H9 (cell line): ENCODE results near the gene FLCN. TPM values are rescaled to one million over a fixed set of nuclear protein-coding genes. Genes with fewer than 3 reads are reported as not detected.

Experiments
- DNase-seq: peaks from one replicate; pipeline ENCODE4 v3.0.0-alpha.2; 2017
- H2AFZ ChIP-seq: one replicate; pipeline ENCODE4 v1.6.1; 2013; ENCODE audit warnings: mild to moderate bottlenecking, low read length, control low read depth, moderate library complexity
- H2AK5ac ChIP-seq: 2 replicates; pipeline ENCODE4 v1.6.1; 2013; ENCODE audit warnings: low read length, control low read depth, mixed read lengths; ENCODE audit not compliant: insufficient read length
- H2BK120ac ChIP-seq: one replicate; pipeline ENCODE4 v1.6.1; 2013; ENCODE audit warnings: low read depth, mild to moderate bottlenecking, low read length, control low read depth, inconsistent platforms; ENCODE audit not compliant: poor library complexity, severe bottlenecking
- H2BK12ac ChIP-seq: 2 replicates; pipeline ENCODE4 v1.6.1; 2013; ENCODE audit warnings: low read length, control low read depth, mixed read lengths, low read depth; ENCODE audit not compliant: insufficient read length
- H2BK15ac ChIP-seq: 2 replicates; pipeline ENCODE4 v1.6.1; 2013; ENCODE audit warnings: low read depth, low read length, control low read depth
- H2BK20ac ChIP-seq: one replicate; pipeline ENCODE4 v1.6.1; 2013; ENCODE audit warnings: low read depth, mild to moderate bottlenecking, low read length, control low read depth, inconsistent platforms; ENCODE audit not compliant: poor library complexity, severe bottlenecking
- H2BK5ac ChIP-seq: 2 replicates; pipeline ENCODE4 v1.6.1; 2013; ENCODE audit warnings: low read length, control low read depth, mixed read lengths; ENCODE audit not compliant: insufficient read length
- H3K14ac ChIP-seq: 2 replicates; pipeline ENCODE4 v1.6.1; 2013; ENCODE audit warnings: low read length, control low read depth; ENCODE audit not compliant: insufficient read depth
- H3K18ac ChIP-seq: 2 replicates; pipeline ENCODE4 v1.6.1; 2013; ENCODE audit warnings: low read depth, mild to moderate bottlenecking, mixed read lengths, low read length, control low read depth; ENCODE audit not compliant: insufficient read length
- H3K23ac ChIP-seq: 2 replicates; pipeline ENCODE4 v1.6.1; 2013; ENCODE audit warnings: low read length, control low read depth, mixed read lengths, low read depth; ENCODE audit not compliant: insufficient read length
- H3K23me2 ChIP-seq: 2 replicates; pipeline ENCODE4 v1.6.1; 2013; ENCODE audit warnings: low read depth, mild to moderate bottlenecking, mixed read lengths, low read length, control low read depth; ENCODE audit not compliant: insufficient read length, poor library complexity, severe bottlenecking
- H3K27ac ChIP-seq: 2 replicates; pipeline ENCODE4 v1.5.1; 2013; ENCODE audit warnings: low read length, control low read depth, mixed read lengths, low read depth; ENCODE audit not compliant: insufficient read length
- H3K27me3 ChIP-seq: 2 replicates; pipeline ENCODE4 v1.6.1; 2013; ENCODE audit warnings: low read length, control low read depth, inconsistent platforms; ENCODE audit not compliant: insufficient read depth
- H3K4ac ChIP-seq: 2 replicates; pipeline ENCODE4 v1.6.1; 2013; ENCODE audit warnings: low read depth, mild to moderate bottlenecking, control low read depth, inconsistent platforms, low read length, moderate library complexity
- H3K4me1 ChIP-seq: 2 replicates; pipeline ENCODE4 v1.6.1; 2013; ENCODE audit warnings: low read length, control low read depth, inconsistent platforms; ENCODE audit not compliant: insufficient read depth
- H3K4me2 ChIP-seq: 2 replicates; pipeline ENCODE4 v1.6.1; 2013; ENCODE audit warnings: low read length, control low read depth, mixed read lengths; ENCODE audit not compliant: insufficient read length, insufficient read depth
- H3K56ac ChIP-seq: 2 replicates; pipeline ENCODE4 v1.6.1; 2013; ENCODE audit warnings: low read depth, mild to moderate bottlenecking, mixed read lengths, low read length, control low read depth; ENCODE audit not compliant: insufficient read length
- H3K79me1 ChIP-seq: 2 replicates; pipeline ENCODE4 v1.6.1; 2013; ENCODE audit warnings: low read depth, mild to moderate bottlenecking, moderate library complexity, low read length, control low read depth, inconsistent platforms; ENCODE audit not compliant: insufficient read depth, poor library complexity, severe bottlenecking
- H3K79me2 ChIP-seq: 2 replicates; pipeline ENCODE4 v1.6.1; 2013; ENCODE audit warnings: low read length, control low read depth, inconsistent platforms; ENCODE audit not compliant: insufficient read depth
- H3K9ac ChIP-seq: 2 replicates; pipeline ENCODE4 v1.6.1; 2013; ENCODE audit warnings: low read length, control low read depth, mixed read lengths; ENCODE audit not compliant: insufficient read length; ENCODE audit errors: extremely low read depth
- H3K9me3 ChIP-seq: one replicate; pipeline ENCODE4 v1.6.1; 2013; ENCODE audit warnings: low read depth, low read length, inconsistent platforms; ENCODE audit not compliant: control insufficient read depth
- H3T11ph ChIP-seq: one replicate; pipeline ENCODE4 v1.6.1; 2013; ENCODE audit warnings: mild to moderate bottlenecking, low read length, control low read depth, inconsistent platforms
- H4K20me1 ChIP-seq: one replicate; pipeline ENCODE4 v1.6.1; 2013; ENCODE audit not compliant: control insufficient read depth, insufficient read length, insufficient read depth
- H4K5ac ChIP-seq: 2 replicates; pipeline ENCODE4 v1.6.1; 2013; ENCODE audit warnings: low read depth, mild to moderate bottlenecking, mixed read lengths, low read length, control low read depth; ENCODE audit not compliant: insufficient read length
- H4K8ac ChIP-seq: replicated peaks from 2 replicates; pipeline ENCODE4 v1.6.1; 2013; ENCODE audit warnings: low read length, control low read depth, mixed read lengths, low read depth; ENCODE audit not compliant: insufficient read length
- H4K91ac ChIP-seq: 2 replicates; pipeline ENCODE4 v1.6.1; 2013; ENCODE audit warnings: low read depth, mild to moderate bottlenecking, moderate library complexity, mixed read lengths, low read length, control low read depth; ENCODE audit not compliant: insufficient read length
- H3K27ac Mint-ChIP-seq, 3 experiments: 2 replicates in 2 of 3; 3 replicates in 1 of 3; pipeline ENCODE4 v1.8.0; 2020 to 2021; ENCODE audit warnings: mixed read lengths in 3 of 3, mild to moderate bottlenecking in 1 of 3, moderate library complexity in 1 of 3
- H3K27me3 Mint-ChIP-seq: 2 replicates; pipeline ENCODE4 v1.8.0; 2021; ENCODE audit warnings: low read depth, mild to moderate bottlenecking, moderate library complexity, mixed read lengths
- H3K36me3 Mint-ChIP-seq, 3 experiments: 2 replicates in 2 of 3; 3 replicates in 1 of 3; pipeline ENCODE4 v1.8.0; 2020 to 2021; ENCODE audit warnings: low read depth in 3 of 3, mixed read lengths in 3 of 3; ENCODE audit not compliant: insufficient read depth in 1 of 3
- H3K4me1 Mint-ChIP-seq, 2 experiments: 2 replicates each; pipeline ENCODE4 v1.8.0; 2020; ENCODE audit warnings: mixed read lengths in 2 of 2
- H3K4me3 Mint-ChIP-seq, 2 experiments: 2 replicates in 1 of 2; 3 replicates in 1 of 2; pipeline ENCODE4 v1.8.0; 2020 to 2021; ENCODE audit warnings: mild to moderate bottlenecking in 2 of 2, mixed read lengths in 2 of 2, moderate library complexity in 1 of 2
- H3K9me3 Mint-ChIP-seq, 2 experiments: 2 replicates in 1 of 2; 3 replicates in 1 of 2; pipeline ENCODE4 v1.8.0; 2020; ENCODE audit warnings: mild to moderate bottlenecking in 2 of 2, mixed read lengths in 2 of 2, moderate library complexity in 1 of 2
- CTCF ChIP-seq: fragments of 200-600 bp; sonication (generic); conservative IDR thresholded peaks from 3 replicates; pipeline ENCODE4 v1.8.0; 2021; ENCODE audit warnings: antibody characterized with exemption, mild to moderate bottlenecking
- WGBS: extraction: QIAGEN DNeasy Blood & Tissue Kit; methylation state at CpG from one replicate; pipeline ENCODE4 v1.1.7; 2013; ENCODE audit warnings: missing lambda C conversion rate, low lambda C conversion rate, mixed read lengths; ENCODE audit not compliant: insufficient read length; ENCODE audit errors: extremely low coverage; 5-methylcytosine and 5-hydroxymethylcytosine counted together
- total RNA-seq: library from RNA; stranded (reverse); gene quantifications from 2 replicates; pipeline ENCODE4 v1.2.1, GENCODE V29; 2021

The FLCN gene
- total RNA-seq, 1 experiment from 2014 or later: 33.3 TPM

DNA sequence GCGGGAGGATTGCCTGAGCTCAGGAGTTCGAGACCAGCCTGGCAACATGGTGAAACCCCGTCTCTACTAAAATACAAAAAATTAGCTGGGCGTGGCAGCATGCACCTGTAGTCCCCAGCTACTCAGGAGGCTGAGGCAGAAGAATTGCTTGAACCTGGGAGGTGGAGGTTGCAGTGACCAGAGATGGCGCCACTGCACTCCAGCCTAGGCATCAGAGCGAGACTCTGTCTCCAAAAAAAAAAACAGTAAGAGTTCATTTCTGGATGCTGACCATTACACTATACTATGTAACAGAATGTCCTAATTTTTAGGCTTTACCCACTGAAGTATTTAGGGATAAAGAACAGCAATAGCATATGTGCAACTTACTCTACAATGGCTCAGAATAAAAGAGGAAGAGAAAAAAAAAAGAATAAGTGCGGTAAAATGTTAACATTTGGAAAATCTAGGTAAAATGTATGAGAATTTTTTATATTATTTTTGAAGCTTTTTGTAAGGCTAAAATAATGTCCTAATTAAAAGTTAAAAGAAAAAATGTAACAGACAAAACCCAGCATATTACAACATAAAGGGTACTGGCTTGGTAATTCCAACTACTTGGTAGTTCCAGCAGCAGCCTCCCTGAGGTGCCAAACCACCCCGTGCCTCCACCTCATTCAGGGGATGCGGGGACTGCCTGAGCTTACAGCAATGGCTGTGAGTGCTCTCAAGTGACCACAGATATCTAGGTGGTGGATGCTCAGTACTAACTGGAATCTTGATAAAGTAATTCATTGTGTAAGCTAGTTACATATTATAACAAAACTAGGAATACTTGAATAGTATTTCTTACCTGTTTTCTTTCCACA lies 33.2 kb upstream of the FLCN start:
- Histone ChIP-seq H3K23me2 (no peaks in the 10 kb centered on the region), H3K9ac (no peak overlapping the region), H3K27ac (no peak overlapping the region), H3K27me3 (no peaks in the 10 kb centered on the region), H3K56ac (no peak overlapping the region), H4K20me1 (no peaks in the 10 kb centered on the region), H2BK120ac (no peak overlapping the region), H3K4ac (no peak overlapping the region), H3K18ac (no peak overlapping the region), H4K91ac (no peak overlapping the region), H3K4me1 (no peaks in the 10 kb centered on the region), H2AK5ac (no peak overlapping the region), H4K5ac (no peak overlapping the region), H3K9me3 (no peaks in the 10 kb centered on the region), H3K23ac (no peak overlapping the region), H3K14ac (no peak overlapping the region), H3K79me2 (no peaks in the 10 kb centered on the region), H3K4me2 (no peak overlapping the region), H2AFZ (no peak overlapping the region), H4K8ac (no peak overlapping the region), H3K79me1 (peaks cover 4% of the 10 kb centered on the region), H2BK12ac (no peak overlapping the region), H2BK5ac (no peak overlapping the region), H3T11ph (no peak overlapping the region), H2BK20ac (no peak overlapping the region), H2BK15ac (no peak overlapping the region)
- Mint-ChIP-seq H3K27ac (no peak overlapping the region), H3K27me3 (no peaks in the 10 kb centered on the region), H3K36me3 (peaks cover 23 to 79% (median 55%) of the 10 kb centered on the region in 3 experiments), H3K4me3 (no peak overlapping the region), H3K9me3 (no peaks in the 10 kb centered on the region), H3K4me1 (no peaks in the 10 kb centered on the region)
- peak; percentile 60 for DNase-seq
- 100% methylated on average over 1 of the region's 9 CpGs for whole genome bisulfite sequencing
- peak; percentile 79 for TF ChIP-seq CTCF
